Activated T-cell treated with anti-CD3 and anti-CD28 coated beads, Interleukin-2, amount 50 U/mL, for 48 hours (primary cell): ENCODE measurements around the gene HHIPL1.

Experiments used
- DNase-seq, 2 experiments: peaks; one replicate each; pipeline ENCODE4 v3.0.0-alpha.2; 2020

Gene HHIPL1

DNA sequence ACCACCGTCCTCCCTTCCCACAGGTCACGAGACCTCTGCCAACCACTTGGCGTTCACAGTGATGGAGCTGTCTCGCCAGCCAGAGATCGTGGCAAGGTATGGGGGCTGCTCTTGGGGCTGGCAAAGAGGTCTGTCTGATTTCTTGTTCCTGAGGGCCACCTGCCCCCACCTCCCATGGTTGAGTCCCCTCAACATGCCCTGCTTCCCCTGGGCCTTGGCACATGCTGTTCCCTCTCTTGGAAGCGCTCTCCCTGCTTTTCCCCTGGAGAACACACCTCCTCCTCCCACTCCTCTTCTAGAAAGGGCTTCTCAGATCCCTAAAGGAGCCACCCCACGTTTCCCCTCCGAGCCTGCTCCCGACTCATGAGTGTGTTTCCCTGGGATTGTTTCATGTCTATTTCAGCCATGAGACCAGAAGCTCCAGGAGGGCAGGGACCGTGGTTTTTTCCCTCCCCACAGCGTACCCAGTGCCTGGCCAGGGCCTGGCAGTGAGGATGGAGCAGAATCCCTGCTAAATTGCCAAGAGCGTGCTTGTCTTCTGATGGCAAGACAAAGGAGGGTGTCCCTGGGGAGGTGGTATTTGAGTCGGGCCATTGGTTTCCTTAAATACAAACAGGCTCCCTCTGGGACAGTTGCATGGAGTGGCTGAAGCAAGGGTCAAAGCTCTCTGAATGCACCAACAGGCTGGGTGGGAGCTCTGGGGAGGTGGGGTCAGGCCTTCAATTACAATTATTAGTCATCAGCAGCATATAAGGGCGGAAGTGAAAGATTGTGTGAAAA is 73.3 kb downstream of the HHIPL1 start:
- no peak for DNase-seq

DNA sequence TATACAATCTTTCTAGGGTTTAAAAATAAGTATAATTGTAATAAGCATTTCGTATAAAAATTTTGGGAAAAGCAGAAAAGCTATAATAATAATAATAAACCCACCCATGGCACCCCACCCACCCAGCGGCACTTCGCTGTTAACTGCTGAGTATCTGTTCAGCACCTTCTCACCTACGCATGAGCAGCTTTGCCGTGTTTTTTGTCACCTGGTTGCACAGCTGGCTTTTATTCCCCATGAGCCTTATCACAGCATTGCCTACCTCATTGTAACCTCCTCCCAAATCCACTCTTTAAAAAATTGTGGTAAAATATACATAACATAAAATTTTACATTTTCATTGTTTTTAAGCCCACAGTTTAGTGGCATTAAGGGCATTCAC is 73.9 kb downstream of the HHIPL1 start:
- DNase-seq, result no peak

DNA sequence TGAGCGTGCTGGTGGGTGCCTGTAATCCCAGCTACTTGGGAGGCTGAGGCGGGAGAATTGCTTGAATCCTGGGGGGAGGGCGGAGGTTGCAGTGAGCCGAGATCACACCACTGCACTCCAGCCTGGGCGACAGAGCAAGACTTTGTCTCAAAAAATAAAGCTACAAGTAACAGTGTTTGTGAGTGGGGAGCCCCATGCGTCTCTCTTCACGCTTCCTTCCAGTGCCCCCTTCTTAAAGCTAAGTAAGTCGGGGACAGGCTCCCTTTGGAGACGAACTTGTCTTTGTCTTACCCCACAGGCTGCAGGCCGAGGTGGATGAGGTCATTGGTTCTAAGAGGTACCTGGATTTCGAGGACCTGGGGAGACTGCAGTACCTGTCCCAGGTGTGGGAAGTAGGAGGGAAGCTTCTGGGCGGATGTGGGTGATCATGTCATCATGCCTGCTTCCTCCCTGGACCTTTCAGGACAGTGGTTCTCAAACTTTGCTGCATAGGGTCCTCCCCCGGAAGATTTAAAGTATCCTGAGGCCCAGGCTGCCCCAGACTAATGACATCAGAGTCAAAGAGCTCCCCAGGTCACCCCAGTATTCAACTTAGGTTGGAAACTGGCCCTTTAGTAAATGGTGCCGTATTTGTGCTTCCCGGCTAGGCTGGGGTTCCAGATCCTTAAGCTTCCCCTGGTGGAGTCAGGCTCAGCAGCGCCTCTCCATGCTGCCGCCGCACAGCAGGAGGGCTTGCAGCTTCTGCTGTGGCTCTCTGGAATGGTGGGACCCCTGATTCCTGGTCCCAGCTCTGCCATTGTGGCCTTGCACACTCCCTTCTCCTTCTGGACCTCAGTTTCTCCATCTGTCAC is 76.2 kb downstream of the HHIPL1 start:
- no peak for DNase-seq

DNA sequence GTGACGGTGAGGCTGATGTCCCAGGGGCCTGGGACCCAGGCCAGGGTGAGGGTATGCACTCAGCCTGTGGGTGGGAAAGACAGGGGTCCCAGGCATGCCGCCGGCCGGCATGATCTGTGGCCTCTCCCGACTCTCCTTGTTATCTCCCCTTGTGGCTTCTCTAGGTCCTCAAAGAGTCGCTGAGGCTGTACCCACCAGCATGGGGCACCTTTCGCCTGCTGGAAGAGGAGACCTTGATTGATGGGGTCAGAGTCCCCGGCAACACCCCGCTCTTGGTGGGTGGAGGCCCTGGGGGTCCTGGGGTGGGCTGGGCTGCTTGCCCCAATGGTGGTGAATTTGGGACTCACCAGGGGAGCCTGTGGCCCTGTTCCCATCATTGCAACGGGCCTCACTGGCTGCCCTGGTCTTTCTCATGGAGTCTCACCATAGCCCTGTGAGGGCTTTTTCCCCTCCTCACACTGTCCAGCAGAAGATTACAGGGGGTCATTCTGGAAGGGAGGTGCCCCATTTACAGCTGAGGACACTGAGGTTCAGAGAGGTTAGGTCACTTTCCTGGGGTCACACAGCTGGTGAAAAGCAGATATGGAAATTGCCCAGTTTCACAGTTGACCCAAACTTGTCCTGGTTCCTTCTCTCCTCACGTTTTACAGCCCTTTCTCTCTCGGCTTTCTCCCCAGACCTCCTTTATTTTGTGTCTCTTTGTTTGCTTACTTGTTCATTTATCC is 77.0 kb downstream of the HHIPL1 start:
- DNase-seq, result peak in 1 of 2 experiments; percentile 6

DNA sequence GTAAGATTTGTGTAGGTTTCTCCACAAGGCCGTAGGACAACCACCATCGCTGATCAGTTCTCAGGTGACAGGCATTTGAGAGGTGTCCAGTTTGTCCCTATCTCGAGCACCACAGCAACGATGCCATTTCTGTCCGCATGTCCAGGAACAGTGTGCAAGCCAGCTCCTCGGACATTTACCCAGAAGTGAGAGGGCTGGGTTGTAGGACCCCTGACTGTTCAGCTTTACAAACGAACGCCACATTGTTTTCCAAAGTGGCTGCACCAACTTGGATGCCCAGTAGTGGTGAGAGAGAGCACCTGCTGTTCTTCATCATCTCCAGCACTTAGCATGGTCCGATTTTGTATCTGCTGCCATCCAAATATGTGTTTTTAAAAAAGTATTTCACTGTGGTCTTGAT is 77.8 kb downstream of the HHIPL1 start:
- DNase-seq, result peak in 1 of 2 experiments; percentile 10

DNA sequence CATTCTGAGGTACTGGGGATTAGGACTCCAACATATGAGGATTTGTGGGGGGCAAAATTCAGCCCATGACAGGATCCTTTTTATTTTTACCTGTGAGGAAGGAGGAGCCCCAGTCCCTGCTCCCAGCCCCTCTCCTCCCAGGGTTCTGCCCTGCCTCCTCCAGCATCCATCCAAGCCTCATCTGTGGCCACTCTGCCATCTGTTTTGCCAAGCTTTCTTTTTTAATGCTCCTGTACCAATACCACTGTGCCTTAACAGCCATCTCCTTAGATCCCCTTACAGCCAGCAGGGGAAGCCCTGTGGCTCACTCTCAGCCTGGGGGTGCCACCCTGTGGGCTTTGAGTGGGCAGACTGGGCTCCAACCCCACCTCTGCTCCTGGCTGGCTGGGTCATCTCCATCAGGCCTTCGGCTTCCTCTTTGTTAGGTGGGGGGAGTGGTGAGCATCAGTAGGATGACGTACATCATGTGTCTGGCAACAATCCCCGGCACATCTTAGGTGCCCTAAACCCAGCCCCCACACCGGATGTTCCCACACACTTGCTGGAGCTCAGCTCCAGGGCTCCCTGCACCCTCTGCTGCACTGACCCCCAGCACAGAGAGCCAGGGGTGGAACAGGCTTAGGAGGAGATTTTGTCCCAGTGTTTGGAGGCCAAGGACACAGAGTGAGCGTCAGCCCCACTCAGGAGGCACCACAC is 79.4 kb downstream of the HHIPL1 start:
- peak in 1 of 2 experiments; percentile 9 for DNase-seq

DNA sequence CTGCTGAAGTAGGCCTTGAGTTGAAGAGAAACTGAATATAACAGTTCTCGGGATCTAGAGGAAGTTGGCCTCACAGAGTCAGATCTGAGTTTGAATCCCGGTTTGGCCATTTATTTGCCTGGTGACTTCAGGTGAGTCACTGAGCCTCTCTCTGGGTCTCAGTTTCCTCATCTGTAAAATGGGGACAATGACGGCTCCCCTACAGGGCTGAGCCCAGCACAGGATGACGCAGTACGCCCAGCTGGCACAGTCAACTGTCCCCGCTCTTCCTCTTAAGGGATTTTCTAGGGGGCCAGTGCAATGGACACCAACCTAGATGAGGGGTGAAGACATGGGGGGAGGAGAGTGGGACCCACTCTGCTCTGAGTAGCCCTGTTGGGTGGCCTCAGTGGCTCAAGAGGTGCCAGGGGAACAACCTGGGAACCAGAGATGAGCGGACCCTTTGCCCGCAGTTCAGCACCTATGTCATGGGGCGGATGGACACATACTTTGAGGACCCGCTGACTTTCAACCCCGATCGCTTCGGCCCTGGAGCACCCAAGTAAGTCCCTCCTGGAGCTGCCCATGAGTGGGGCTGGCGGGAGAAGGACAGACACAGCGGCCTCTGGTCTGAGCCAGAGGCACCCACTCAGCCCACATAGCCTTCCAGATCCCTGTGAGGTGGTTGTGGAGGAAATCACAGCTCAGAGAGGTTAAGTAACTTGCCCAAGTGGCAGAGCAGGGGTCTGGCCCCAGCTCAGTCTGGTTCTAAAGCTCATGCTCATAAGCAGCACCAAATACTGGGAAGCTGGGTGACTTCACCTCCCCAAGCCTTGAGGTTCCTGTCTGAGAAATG is 80.2 kb downstream of the HHIPL1 start:
- no peak for DNase-seq

DNA sequence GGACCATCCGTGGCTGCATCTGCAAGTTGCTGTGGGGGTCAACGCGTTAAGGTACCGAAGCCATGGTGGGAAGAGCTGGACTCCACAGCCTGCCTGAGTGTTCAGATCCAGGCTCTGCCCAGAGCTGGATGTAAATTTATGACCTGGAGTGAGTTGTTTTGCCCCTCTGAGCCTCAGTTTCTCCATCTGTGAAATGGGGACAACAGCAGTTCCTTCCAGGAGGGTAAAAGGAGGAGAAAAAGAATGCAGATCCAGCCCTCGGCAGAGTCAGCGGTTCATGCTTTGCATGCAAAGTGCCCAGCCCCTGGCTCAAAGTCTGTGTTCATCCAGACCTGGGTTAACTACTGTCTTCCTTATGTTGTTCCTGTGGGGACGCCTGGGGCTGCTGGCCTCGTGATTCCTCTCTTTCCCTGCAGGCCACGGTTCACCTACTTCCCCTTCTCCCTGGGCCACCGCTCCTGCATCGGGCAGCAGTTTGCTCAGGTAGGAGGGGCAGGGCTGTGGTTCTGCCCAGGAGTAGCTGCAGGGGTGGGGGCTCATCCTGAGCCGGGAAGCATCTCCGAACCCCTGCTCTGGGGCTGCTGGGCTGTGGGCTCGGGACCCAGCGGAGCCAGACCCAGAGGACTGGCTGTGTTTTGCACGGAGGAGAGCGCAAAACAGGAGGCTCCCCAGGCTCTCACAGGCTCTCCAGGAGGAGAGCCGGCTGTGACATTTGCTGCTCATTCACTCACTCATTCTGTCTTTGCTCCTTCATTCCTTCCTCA is 81.0 kb downstream of the HHIPL1 start:
- no peak for DNase-seq

DNA sequence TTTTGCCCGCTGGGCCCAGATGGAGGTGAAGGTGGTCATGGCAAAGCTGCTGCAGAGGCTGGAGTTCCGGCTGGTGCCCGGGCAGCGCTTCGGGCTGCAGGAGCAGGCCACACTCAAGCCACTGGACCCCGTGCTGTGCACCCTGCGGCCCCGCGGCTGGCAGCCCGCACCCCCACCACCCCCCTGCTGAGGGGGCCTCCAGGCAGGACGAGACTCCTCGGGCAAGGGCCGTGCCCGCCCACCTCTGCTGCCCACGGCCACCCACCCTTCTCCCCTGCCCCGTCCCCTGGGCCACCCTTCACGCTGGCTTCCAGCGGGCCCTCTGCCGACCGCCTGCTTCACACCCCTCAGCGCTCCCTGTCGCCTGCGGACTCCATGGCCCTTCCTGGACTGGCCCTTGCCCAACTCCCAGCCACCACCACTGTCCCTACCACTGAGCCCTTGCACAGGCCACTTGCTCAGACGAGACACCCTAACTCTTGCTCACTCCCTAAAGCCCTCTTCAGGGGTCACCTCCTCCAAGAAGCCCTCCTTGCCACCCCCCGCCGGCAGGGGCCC is 81.7 kb downstream of the HHIPL1 start:
- DNase-seq, result no peak

DNA sequence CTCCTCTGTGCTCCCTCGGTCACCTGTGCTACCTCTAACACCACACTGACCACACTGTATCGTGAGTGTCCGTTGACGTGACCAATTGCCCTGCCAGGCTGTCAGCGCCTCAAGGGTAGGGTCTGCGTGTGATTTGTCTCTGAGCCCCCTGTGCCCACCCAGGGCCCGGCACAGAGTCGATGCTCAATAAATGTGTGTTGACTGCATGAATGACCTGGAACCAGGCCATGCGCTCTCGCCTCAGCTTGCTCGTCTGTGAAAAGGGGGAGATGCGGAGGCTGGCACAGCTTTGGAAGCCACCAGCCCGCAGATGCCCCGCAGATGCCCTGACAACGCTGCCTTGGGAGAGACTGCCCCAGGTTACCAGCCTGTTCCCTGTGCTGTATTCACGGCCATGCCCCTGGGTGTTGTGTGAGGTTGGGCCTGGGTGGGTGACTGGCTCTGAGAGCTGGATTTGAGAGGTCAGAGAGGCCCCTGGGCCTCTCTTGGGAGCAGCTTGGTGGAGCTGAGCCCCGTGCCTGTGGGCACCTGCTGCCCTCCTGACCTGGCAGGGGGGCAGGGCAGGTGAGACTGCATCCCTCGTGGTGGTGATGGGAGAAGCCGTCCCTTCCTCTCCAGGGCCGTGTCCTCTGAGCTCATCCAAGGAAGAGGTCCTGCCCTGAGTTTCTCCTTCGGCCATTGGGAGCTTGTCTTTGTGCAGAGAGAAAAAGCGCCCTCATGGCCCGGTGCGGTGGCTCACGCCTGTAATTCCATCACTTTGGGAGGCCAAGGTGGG is 82.4 kb downstream of the HHIPL1 start:
- DNase-seq, result no peak

DNA sequence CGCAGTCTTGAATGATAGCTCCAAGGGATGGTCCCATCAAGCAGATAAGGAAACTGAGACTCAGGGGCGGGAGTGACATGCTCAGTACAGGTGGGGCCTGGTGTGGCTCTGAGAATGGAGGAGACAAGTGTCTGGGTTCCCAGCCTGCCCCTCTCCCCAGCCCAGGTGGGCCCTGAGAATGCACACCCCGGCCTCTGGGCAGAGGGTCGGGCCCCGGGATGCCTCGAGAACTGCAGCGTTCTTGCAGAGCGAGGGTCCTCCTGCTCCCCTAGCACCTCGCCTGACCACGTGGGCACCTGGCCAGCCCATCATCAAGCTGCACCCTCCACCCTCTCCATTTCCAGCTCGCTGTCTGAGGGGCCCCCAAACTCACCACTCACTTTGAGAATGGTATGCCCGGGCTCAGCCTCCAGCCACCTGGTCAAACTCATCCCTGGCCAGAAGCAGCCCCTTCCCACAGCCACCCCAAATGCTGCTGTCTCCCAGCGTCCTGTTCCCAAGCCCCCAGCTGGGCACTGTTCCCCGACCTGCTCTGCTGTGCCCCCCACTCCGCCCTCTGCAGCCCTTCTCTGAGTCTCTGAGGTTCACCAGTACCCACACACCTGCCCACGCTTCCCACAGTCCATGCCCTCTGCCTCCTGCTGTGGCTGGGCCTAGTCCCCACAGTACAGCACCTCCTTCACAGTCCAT is 83.4 kb downstream of the HHIPL1 start:
- no peak for DNase-seq

DNA sequence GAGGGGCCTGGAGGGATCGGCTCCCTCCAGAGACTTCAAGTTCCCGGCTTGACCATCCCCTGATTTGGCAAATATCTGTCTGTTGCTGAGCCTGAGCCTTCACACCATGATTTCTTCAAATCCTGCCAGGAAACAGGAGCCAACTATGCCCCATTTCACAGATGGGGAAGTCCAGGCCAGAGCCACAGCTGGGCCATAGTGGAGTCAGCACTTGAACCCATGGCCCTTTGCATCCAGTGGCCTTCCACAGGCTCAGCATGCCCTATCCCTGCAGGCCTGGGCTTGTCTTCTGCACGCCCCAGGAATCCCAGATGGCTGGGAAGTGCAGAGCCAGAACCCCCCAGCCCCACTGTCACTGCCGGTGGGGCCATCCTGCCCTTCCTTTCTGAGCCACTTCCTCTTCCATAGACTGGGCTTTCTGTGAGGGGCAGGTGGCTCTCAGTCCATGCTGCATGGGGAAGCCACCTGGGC is 84.1 kb downstream of the HHIPL1 start:
- no peak for DNase-seq
